Muscle of arm (tissue), 12 donors: Measurements from ENCODE around the gene NRXN3. TPM values are rescaled to one million over a fixed set of nuclear protein-coding genes. Genes with fewer than 3 reads are reported as not detected.
A peak's percentile ranks its signal among the peaks of the same experiment; 100 is the strongest.

Source experiments
- DNase-seq: peaks from one replicate; pipeline ENCODE4 v3.0.0-alpha.2; 2013
- polyA plus RNA-seq, 12 donors: library from polyadenylated mRNA; unstranded; fragments of 120-200 nt; gene quantifications; one replicate each; pipeline ENCODE4 v1.2.1, GENCODE V29; 2013; ENCODE audit not compliant: insufficient read length in 12 of 12

Gene NRXN3
- polyA plus RNA-seq, 12 donors, result 0.43 to 8.4 (median 1.2) TPM; not detected in 2

- no peak for DNase-seq
These were observed 751.7 kb downstream of the NRXN3 start for GRCh38 chr14:78921856-78922255.

DNA sequence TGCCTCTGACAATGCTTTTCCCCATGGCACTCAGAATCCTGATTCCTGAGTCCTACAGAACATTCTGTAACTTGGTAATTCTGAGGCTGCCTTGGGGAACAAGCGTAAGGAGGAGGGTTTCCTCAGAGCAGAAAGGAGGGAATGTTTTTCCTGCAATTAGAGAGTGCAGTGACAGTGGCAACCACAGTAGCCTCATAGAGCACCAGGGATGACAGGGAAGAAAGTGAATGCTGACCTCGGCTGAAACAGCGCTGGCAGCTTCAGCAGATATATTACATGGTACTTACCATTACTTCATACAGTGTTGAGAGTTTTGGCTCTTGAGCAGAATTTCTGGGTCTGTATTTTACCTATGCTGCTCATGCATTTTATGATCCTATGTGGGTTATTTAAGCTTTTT is 757.1 kb downstream of the NRXN3 start:
- DNase-seq, result no peak

GRCh38 chr14:78933166-78933565 is 763.0 kb downstream of the NRXN3 start:
- DNase-seq, result no peak

GRCh38 chr14:78933948-78934524 is 763.9 kb downstream of the NRXN3 start:
- DNase-seq, result peak; percentile 21

GRCh38 chr14:78946949-78947348 is 776.8 kb downstream of the NRXN3 start:
- no peak for DNase-seq

DNA sequence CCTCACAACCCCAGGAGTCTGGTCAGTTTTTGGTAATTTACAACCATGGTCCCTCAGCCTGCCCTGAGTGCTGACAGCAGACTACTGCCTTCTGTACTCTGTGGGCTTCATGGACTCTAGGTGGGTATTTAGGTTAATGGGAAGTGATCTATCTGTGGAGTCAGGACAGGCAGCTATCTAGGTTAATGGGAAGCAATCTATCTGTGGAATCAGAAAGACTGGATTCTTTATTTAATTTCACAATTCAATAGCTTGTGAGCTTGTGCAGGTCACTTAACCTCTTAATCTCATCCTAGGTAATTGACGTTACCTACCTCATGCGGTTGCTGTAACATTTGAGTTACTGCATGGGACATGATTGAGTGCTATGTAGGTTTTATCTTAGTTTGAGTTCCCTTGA is 777.5 kb downstream of the NRXN3 start:
- DNase-seq, result no peak

- no peak for DNase-seq
These were observed 780.5 kb downstream of the NRXN3 start for GRCh38 chr14:78950649-78951048.

DNA sequence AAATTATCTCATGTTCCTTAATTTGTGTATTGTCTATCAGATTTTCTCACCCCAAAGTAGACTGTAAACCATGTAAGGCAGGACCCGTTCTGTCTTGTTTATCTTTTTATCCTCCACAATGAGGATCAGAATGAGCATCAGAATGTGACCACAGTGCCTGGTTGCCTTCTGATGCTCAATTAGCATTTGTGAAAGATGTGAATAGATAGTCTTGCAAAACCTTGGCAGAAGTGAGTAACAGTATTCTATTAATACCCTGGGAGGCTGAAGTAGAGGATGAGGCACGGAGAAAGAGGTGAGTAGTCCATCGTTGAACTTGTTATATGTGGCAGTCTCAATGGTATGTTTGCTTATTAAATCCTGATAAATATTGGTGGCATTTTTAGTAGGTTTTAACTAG is 781.4 kb downstream of the NRXN3 start:
- no peak for DNase-seq

- peak; percentile 82 for DNase-seq
These were observed 789.6 kb downstream of the NRXN3 start for GRCh38 chr14:78959674-78960264.

DNA sequence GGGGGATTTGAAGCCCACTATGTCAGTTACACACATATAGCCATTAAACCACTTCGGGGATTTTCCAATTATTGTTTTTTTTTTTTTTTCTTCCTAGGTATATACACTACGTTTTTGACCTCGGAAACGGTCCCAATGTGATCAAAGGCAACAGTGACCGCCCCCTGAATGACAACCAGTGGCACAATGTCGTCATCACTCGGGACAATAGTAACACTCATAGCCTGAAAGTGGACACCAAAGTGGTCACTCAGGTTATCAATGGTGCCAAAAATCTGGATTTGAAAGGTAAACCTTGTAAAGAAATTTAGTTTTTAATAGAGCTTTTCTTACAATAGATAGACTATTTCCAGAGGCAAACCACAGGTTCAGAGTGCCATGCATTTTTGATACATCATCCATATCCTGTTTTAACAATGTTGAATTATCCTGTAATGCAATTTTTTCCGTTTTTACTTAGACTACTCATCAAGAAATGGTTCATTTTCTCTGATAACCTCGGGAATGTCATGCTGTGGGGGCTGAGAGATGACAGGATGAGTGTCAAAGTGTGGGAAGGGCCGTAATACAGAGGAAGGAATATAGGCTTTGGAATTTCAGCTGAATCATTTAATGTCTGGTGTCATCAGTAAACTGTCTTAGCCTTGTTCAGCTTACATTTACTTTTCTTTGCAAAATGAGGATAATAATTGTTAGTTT is 797.1 kb downstream of the NRXN3 start:
- DNase-seq, result no peak

DNA sequence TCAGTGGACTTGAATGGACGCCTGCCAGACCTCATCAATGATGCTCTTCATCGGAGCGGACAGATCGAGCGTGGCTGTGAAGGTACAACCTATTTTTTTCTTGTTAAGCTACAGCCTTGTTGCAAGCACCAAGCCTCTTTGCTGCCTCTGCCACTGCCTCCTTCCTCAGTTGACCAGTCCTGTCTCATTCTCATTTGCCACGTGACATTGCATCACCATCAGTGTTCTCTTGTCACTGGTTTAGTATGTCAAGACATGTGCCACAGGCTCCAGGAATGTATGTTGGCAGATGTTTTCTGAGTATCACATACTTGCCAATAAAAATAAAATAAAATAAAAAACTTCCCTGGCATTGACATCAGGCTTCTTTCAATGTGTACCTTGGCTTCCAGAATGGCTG is 798.1 kb downstream of the NRXN3 start:
- DNase-seq, result no peak

DNA sequence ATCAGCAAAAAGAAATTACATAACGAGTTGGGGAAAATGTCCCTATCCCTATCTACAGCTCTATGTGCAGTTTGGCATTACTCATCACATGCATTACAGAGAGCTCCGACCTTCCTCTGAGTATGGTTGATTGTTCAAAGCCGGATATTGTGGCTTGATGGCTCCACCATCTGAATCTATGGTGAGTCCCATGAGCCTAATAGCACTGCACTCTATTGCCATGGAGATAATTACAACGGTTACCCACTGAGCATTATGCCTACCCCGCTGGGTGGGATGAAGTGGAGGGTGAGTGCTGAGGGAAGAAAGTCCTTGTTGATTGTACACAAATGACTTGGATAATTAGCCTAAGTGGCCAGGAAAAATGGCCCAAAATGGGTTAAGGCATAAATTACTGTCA is 800.5 kb downstream of the NRXN3 start:
- no peak for DNase-seq

DNA sequence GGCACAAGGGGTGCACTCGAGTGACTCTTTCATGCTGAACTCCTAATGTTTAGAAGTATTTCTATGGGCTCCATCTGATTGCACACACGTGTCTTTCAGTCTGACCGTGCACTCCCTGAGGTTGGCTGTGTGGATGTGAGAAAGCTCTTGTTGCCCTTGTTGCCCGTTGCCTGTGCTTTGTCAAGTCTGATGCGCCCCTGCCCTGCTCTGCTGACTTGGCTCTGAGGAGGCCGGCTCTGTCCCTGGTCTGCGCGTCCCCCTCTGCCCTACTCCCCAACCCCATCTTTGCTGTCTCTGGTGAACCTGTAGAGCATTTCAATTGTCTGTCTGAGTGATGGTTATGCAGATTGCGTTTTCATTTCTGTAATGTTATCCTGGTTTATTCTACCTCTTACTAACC is 802.3 kb downstream of the NRXN3 start:
- DNase-seq, result no peak

- no peak for DNase-seq
These were observed 804.5 kb downstream of the NRXN3 start for GRCh38 chr14:78974691-78975090.

DNA sequence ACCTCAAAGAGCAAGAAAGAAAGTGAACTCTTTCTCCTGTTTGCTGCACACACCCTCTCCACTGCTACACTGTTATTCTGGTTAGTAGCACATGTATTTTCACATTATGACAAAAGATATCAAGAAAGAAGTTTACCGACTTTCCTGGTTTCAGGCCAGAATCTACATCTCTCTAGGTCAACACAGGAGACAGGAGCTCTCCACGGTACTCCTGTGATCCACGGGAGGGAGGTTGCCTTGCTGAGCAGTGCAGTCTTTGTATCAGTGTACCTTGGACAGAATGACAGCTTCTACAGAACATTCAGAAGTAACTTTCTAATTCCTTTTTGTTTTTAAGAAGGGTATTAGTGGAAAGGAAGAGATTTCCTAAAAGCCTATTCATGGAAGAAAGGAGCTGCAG is 805.6 kb downstream of the NRXN3 start:
- DNase-seq, result no peak

- DNase-seq, result no peak
These were observed 808.7 kb downstream of the NRXN3 start for GRCh38 chr14:78978896-78979295.

DNA sequence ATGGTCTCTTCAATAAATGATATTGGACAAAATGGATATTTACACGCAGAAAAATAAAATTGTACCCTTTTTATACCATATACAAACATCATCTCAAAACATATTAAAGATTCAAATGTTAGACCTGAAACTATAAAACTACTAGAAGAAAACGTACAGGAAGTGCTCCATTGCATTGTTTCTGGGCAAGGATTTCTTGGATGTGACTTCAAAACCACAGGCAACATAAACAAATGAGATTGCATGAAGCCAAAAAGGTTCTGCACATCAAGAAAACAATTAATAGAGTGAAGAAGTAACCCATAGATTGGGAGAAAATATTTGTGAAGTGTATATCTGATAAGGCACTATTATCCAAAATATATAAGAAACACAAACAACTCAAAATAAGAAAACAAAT is 812.4 kb downstream of the NRXN3 start:
- DNase-seq, result no peak

DNA sequence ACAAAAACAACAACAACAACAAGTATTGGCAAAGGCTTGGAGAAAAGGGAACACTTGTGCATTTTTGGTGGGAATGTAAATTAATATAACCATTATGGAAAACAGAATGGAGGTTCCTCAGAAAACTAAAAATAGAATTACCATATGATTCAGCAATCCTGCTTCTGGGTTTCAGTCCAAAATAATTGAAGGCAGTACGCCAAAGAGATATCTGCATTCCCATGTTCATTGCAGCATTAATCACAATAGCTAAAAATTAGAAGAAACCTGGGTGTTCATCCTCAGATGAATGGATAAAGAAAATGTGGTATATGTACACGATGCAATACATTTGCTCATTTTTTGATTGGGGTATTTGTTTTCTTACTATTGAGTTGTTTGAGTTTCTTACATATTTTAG is 813.0 kb downstream of the NRXN3 start:
- no peak for DNase-seq

DNA sequence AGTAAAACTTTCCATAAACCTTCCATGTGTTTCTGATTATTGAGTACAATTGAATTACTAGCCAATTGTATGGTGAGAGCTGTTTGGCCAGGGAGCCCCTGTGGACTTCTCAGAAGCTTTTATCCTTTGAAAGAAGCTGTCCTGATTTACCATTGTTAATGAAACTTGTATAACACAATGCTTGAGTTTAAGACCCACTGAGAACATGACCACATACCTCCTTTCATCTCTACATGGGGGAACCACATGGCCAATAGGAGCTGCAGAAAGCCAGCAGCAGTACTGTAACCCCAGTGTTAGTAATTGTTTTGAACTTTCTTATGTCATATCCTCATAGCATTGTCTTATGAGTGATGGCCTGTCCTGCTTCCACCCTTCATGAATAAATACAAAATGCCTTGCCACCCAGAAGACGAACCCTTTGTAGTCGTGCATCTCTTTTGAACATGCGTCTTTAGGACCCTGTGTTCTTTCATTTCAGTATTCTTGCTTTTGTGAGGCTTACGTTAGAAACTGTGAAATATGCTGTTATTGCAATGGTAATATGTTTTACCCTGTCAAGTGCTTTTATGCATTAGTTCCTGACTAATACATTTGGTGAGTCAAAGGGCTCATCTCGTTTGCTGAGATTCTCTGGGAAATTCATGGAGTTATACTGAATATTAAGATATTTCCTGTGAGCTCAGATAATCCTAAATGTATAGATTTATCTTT is 815.7 kb downstream of the NRXN3 start:
- peak; percentile 26 for DNase-seq

- no peak for DNase-seq
These were observed 816.8 kb downstream of the NRXN3 start for GRCh38 chr14:78986989-78987388.

DNA sequence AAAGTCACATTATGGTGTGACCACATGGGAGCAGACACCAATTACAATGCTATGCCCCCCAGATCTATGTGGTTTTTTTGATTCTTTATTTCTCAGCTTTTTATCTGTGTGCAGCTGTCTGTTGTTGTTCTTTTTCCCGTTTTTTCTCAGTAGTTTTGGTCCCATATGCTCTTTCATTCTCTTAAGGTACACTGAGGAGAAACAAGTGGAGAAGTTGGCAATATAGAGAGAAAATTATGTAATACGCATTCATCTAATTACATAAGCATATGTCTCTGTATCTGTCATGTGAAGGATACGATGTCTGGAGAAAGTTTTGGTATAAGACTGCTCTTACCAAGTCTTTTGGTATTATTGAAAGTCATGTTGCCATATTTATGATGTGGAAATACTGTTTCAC is 819.0 kb downstream of the NRXN3 start:
- no peak for DNase-seq

GRCh38 chr14:78992867-78993266 is 822.7 kb downstream of the NRXN3 start:
- DNase-seq, result no peak

DNA sequence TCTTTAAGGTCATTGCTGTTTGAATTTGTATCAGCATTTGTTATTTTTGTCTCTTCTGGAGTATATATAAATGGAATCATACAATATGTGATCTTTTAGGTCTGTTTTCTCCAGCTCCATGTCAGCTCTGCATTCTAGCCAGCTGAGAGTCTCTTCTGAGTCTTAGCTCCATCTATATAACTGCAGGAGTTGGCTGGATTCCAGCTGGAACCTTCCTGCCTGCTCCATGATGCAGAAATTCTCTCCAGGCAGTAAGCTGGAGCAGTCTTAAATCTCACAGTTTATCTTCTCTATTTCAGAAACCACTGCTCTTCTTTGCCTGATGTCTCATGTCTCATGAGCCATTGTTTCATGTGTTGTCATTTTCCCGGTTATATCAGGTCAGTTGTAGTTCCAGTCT is 827.6 kb downstream of the NRXN3 start:
- DNase-seq, result peak; percentile 76
